ENCODE results near the gene PCDH18. TPM values are rescaled to one million over a fixed set of nuclear protein-coding genes. Genes with fewer than 3 reads are reported as not detected.
"Not testable (repeated sequence)": the region's sequence is repeated elsewhere in the genome, so short reads cannot be mapped to it uniquely, and the experiment has no call there.

The PCDH18 gene
- total RNA-seq, 1 donor from 2014 or later, result 31.6 TPM

- Histone ChIP-seq H3K4me3 (no peak overlapping the region), H3K4me1 (peaks cover 0 to 3% of the 10 kb centered on the region in 2 donors), H3K27me3 (no peaks in the 10 kb centered on the region), H3K9me3 (no peaks in the 10 kb centered on the region), H3K36me3 (no peaks in the 10 kb centered on the region), H3K27ac (no peak overlapping the region)
- intact Hi-C loops (cut with DNase I), result no loop called here
- no peak for TF ChIP-seq CTCF (IDR thresholded peaks at IDR 0.05)
- no peak for DNase-seq (ENCODE audit: low spot score in 2 of 2)
These were observed 29.8 kb downstream of the PCDH18 start for GRCh38 chr4:137502339-137503129.

GRCh38 chr4:137496267-137496666 lies 36.0 kb downstream of the PCDH18 start:
- DNase-seq (ENCODE audit: low spot score in 2 of 2); intact Hi-C loops (cut with DNase I); H3K27ac ChIP-seq; H3K27me3 ChIP-seq; H3K4me3 ChIP-seq; H3K4me1 ChIP-seq; H3K9me3 ChIP-seq; H3K36me3 ChIP-seq: not testable (repeated sequence)

GRCh38 chr4:137495578-137495977 lies 36.7 kb downstream of the PCDH18 start:
- Histone ChIP-seq H3K4me1 (no peaks in the 10 kb centered on the region), H3K9me3 (no peaks in the 10 kb centered on the region), H3K36me3 (no peaks in the 10 kb centered on the region), H3K4me3 (no peak overlapping the region), H3K27me3 (no peaks in the 10 kb centered on the region), H3K27ac (no peak overlapping the region)
- intact Hi-C loops (cut with DNase I), result no loop called here
- no peak for TF ChIP-seq CTCF (IDR thresholded peaks at IDR 0.05)
- no peak for DNase-seq (ENCODE audit: low spot score in 2 of 2)

GRCh38 chr4:137483313-137483959 lies 48.9 kb downstream of the PCDH18 start:
- H3K4me1 ChIP-seq; H3K27ac ChIP-seq; H3K4me3 ChIP-seq; intact Hi-C loops (cut with DNase I); H3K36me3 ChIP-seq; DNase-seq (ENCODE audit: low spot score in 2 of 2); H3K27me3 ChIP-seq; H3K9me3 ChIP-seq: not testable (repeated sequence)

- DNase-seq (ENCODE audit: low spot score in 2 of 2), result not testable (repeated sequence)
These were observed 52.6 kb downstream of the PCDH18 start for GRCh38 chr4:137479657-137480056.

GRCh38 chr4:137476345-137476744 lies 55.9 kb downstream of the PCDH18 start:
- no peak for DNase-seq (ENCODE audit: low spot score in 2 of 2)
- Histone ChIP-seq H3K27me3 (no peaks in the 10 kb centered on the region), H3K4me3 (no peak overlapping the region), H3K4me1 (no peaks in the 10 kb centered on the region), H3K27ac (no peak overlapping the region), H3K36me3 (no peaks in the 10 kb centered on the region), H3K9me3 (no peaks in the 10 kb centered on the region)
- no peak for TF ChIP-seq CTCF (IDR thresholded peaks at IDR 0.05)
- intact Hi-C loops (cut with DNase I), result no loop called here

More at GRCh38 chr4:137479657-137480056, 52.6 kb downstream of the PCDH18 start:
- H3K36me3 ChIP-seq; H3K9me3 ChIP-seq; intact Hi-C loops (cut with DNase I); H3K27me3 ChIP-seq; H3K4me1 ChIP-seq; H3K27ac ChIP-seq; H3K4me3 ChIP-seq: not testable (repeated sequence)

- intact Hi-C loops (cut with DNase I), result no loop called here
These were observed 57.5 kb downstream of the PCDH18 start for GRCh38 chr4:137474711-137475301.

More at GRCh38 chr4:137474711-137475301, 57.5 kb downstream of the PCDH18 start:
- Histone ChIP-seq H3K9me3 (no peaks in the 10 kb centered on the region), H3K4me3 (no peak overlapping the region), H3K27ac (no peak overlapping the region), H3K4me1 (no peaks in the 10 kb centered on the region), H3K27me3 (no peaks in the 10 kb centered on the region), H3K36me3 (no peaks in the 10 kb centered on the region)
- no peak for TF ChIP-seq CTCF (IDR thresholded peaks at IDR 0.05)
- DNase-seq (ENCODE audit: low spot score in 2 of 2), result no peak

All from ascending aorta (tissue), 2 donors.